Ovary (tissue), 9 donors: ENCODE data around the gene IL1B. TPM values are rescaled to one million over a fixed set of nuclear protein-coding genes. Genes with fewer than 3 reads are reported as not detected.

ENCODE experiments used
- DNase-seq, 5 donors: peaks; one replicate each; pipeline ENCODE4 v3.0.0-alpha.2; 2019 to 2020
- H3K27ac ChIP-seq, 2 donors: fragments of 200-600 bp; one replicate each; pipeline versions ENCODE4 v1.5.1 to v1.8.0; 2019 to 2022
- H3K27me3 ChIP-seq: fragments of 200-600 bp; one replicate; pipeline ENCODE4 v1.8.0; 2022
- H3K36me3 ChIP-seq: fragments of 200-600 bp; sonication (generic); one replicate; pipeline ENCODE4 v1.5.1; 2019
- H3K4me1 ChIP-seq: one replicate; pipeline ENCODE4 v1.8.1; 2013; ENCODE audit warnings: mild to moderate bottlenecking, moderate library complexity; ENCODE audit not compliant: insufficient read depth
- H3K4me3 ChIP-seq: fragments of 200-600 bp; sonication (generic); one replicate; pipeline ENCODE4 v1.5.1; 2017
- H3K9me3 ChIP-seq, 2 donors: fragments of 200-600 bp in 1 of 2; sonication (generic) in 1 of 2; one replicate each; pipeline versions ENCODE4 v1.5.1 to v1.8.1; 2013 to 2019; ENCODE audit warnings: mild to moderate bottlenecking in 1 of 2, moderate library complexity in 1 of 2
- EP300 ChIP-seq: sonication (generic); formaldehyde crosslinking; IDR thresholded peaks from one replicate; pipeline ENCODE4 v1.6.1; 2017; ENCODE audit warnings: antibody characterized with exemption
- POLR2A ChIP-seq: fragments of 450-650 bp; IDR thresholded peaks from one replicate; pipeline ENCODE4 v1.6.1; 2017; ENCODE audit warnings: antibody characterized with exemption, mild to moderate bottlenecking, moderate library complexity
- WGBS, 3 donors: extraction: QIAGEN DNeasy Blood & Tissue Kit in 1 of 3; methylation state at CpG; one replicate each; pipeline versions ENCODE4 v1.1.5 to v1.1.7; 2013 to 2017; 5-methylcytosine and 5-hydroxymethylcytosine counted together
- intact Hi-C, 4 donors: fragments of 100-400 bp; cut with DNase I; formaldehyde crosslinking; loops; one replicate each; pipeline versions ENCODE4 v1.11.0 to v1.15.1; 2022 to 2023
- polyA plus RNA-seq, 2 donors: library from polyadenylated mRNA; stranded (reverse); fragments of 200-250 nt in 1 of 2; fragments of 350-450 nt in 1 of 2; fragmentation: Illumina TruSeq in 1 of 2; extraction: RNeasy Lipid Tissue Mini Kit (QIAGEN cat#74804) in 1 of 2; gene quantifications; one replicate each; pipeline ENCODE4 v1.2.3, GENCODE V29; 2013 to 2014
- total RNA-seq, 7 donors: library from RNA; depleted of rRNA in 2 of 7; stranded (reverse); fragments of >200 nt in 2 of 7; fragmentation: NEBNext Ultra II Directional in 3 of 7; extraction: Animal tissue kit (Norgen Biotek cat#: 25700) in 3 of 7; gene quantifications; one replicate each; pipeline versions ENCODE4 v1.1.0 to v1.2.4, GENCODE V29; 2016 to 2023
- TF ChIP-seq, protein P1 (sequence below), 3 donors: fragments of 450-650 bp in 2 of 3; fragments of 200-600 bp in 1 of 3; IDR thresholded peaks; one replicate each; pipeline versions ENCODE4 v1.5.1 to v1.8.0; 2016 to 2022; ENCODE audit warnings: antibody characterized with exemption in 3 of 3, mild to moderate bottlenecking in 1 of 3
- donor health status: DM: no; HTN: no; CAD: no; lungs with moderate emphysema.
- donor health status: DM: no; HTN: no; CAD: no.
- donor health status: Bipolar disorder and iron deficiency.
- donor health status: DM: yes; HTN: yes; CAD: no.
- donor health status: DM: no; HTN: no; CAD: no.
- donor health status: DM: yes; HTN: yes; CAD: no.

The IL1B gene
- total and polyA plus RNA-seq, 9 donors, result 0.39 to 5.2 (median 2.3) TPM; not detected in 1

DNA sequence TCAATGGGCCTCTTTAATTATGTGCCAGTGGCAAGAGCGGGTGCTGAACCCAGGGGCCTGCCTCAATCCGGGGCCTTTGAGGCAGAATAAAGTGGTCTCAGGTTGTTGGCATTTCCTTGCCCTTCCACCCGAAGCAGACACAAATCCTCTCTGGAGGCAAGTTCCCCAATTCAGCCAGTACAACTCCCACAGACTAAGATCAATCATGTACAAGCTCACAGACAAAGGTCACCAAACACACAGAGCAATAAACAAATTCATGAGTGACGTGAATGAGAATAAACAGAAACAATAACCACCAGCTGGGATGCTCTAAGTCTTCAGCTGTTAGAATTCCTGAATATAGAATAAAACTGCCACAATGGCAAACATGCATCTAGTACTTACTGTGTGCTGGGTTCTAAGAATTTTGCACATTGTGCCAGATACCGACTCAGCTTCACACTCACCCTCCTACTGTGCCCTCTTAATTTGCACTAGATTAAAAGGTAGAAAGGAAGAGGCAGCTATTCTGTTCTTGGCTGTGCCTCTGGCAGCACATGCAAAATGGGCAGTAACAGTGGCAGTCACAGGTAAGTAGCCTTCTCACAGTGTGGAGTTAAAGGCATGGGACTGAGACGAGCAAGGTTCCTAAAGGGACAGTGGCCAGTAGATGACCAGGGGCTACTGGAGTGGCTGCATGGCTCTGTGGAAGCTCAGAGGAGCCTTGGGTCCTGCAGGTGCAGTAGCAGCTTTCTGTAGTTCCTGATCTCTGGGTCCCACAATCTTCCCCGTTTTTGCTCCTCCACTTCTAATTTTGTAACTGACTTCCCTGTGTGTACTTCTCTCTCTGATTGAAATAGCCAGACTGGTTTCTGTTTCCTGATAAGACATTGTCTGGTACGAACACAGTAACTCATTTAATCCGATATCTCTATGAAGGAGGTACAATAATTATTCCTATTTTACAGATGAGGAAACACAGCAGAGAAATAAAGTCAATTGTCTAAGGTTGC is 34.6 kb upstream of the IL1B start:
- no peak for DNase-seq
- Histone ChIP-seq H3K4me1 (no peaks in the 10 kb centered on the region), H3K36me3 (no peaks in the 10 kb centered on the region), H3K9me3 (no peaks in the 10 kb centered on the region), H3K4me3 (no peak overlapping the region), H3K27me3 (no peaks in the 10 kb centered on the region), H3K27ac (no peak overlapping the region)
- TF ChIP-seq EP300 (no peak), POLR2A (no peak)
- TF ChIP-seq, protein P1, sequence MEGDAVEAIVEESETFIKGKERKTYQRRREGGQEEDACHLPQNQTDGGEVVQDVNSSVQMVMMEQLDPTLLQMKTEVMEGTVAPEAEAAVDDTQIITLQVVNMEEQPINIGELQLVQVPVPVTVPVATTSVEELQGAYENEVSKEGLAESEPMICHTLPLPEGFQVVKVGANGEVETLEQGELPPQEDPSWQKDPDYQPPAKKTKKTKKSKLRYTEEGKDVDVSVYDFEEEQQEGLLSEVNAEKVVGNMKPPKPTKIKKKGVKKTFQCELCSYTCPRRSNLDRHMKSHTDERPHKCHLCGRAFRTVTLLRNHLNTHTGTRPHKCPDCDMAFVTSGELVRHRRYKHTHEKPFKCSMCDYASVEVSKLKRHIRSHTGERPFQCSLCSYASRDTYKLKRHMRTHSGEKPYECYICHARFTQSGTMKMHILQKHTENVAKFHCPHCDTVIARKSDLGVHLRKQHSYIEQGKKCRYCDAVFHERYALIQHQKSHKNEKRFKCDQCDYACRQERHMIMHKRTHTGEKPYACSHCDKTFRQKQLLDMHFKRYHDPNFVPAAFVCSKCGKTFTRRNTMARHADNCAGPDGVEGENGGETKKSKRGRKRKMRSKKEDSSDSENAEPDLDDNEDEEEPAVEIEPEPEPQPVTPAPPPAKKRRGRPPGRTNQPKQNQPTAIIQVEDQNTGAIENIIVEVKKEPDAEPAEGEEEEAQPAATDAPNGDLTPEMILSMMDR (IDR thresholded peaks at IDR 0.05), result no peak
- 38 to 59% (median 52%) methylated on average over 9 of the region's 9 CpGs for WGBS, 3 donors
- intact Hi-C loops, result no loop called here

GRCh38 chr2:112869258-112869842 is 32.8 kb upstream of the IL1B start:
- WGBS, 3 donors, result 30 to 36% (median 31%) methylated on average over 7 of the region's 7 CpGs
- Histone ChIP-seq H3K4me1 (no peaks in the 10 kb centered on the region), H3K4me3 (no peak overlapping the region), H3K27ac (no peak overlapping the region), H3K9me3 (no peaks in the 10 kb centered on the region), H3K36me3 (no peaks in the 10 kb centered on the region), H3K27me3 (no peaks in the 10 kb centered on the region)
- no peak for TF ChIP-seq EP300
- TF ChIP-seq, protein P1 (IDR thresholded peaks at IDR 0.05), result no peak
- TF ChIP-seq POLR2A, result no peak
- intact Hi-C loops, result no loop called here
- DNase-seq, result peak in 1 of 5 donors; percentile 38

- WGBS, 3 donors, result 70 to 77% (median 76%) methylated on average over 7 of the region's 7 CpGs
- H3K36me3 ChIP-seq, result no peaks in the 10 kb centered on the region
These were observed 31.4 kb upstream of the IL1B start for GRCh38 chr2:112867701-112868631.

More at GRCh38 chr2:112867701-112868631, 31.4 kb upstream of the IL1B start:
- intact Hi-C loops, result no loop called here
- Histone ChIP-seq H3K9me3 (no peaks in the 10 kb centered on the region), H3K27me3 (no peaks in the 10 kb centered on the region), H3K4me3 (no peak overlapping the region), H3K4me1 (no peaks in the 10 kb centered on the region), H3K27ac (no peak overlapping the region)
- no peak for TF ChIP-seq EP300
- no peak for TF ChIP-seq POLR2A
- TF ChIP-seq, protein P1 (IDR thresholded peaks at IDR 0.05), result no peak
- no peak for DNase-seq
